WERI-Rb-1 (cell line): Measurements from ENCODE around the gene TEX28.

Experiments used
- DNase-seq: peaks from one replicate; pipeline ENCODE4 v3.0.0-alpha.2; 2020
- H3K27ac ChIP-seq: fragments of 250-450 bp; sonication (Bioruptor Pico); 2 replicates; pipeline ENCODE4 v1.5.1; 2020; ENCODE audit warnings: mild to moderate bottlenecking, moderate library complexity
- H3K27me3 ChIP-seq: fragments of 250-450 bp; sonication (Bioruptor Pico); 2 replicates; pipeline ENCODE4 v1.5.1; 2021; ENCODE audit warnings: mild to moderate bottlenecking, low read depth, moderate library complexity; ENCODE audit not compliant: insufficient read depth, severe bottlenecking
- H3K36me3 ChIP-seq: fragments of 250-450 bp; sonication (Bioruptor Pico); 2 replicates; pipeline ENCODE4 v1.5.1; 2020; ENCODE audit warnings: mild to moderate bottlenecking, moderate library complexity
- H3K4me3 ChIP-seq: 2 replicates; pipeline ENCODE4 v1.5.1; 2011; ENCODE audit warnings: low read depth, mild to moderate bottlenecking, control low read depth, low read length
- H3K9me3 ChIP-seq: fragments of 250-450 bp; sonication (Bioruptor Pico); 2 replicates; pipeline ENCODE4 v1.5.1; 2021; ENCODE audit warnings: mild to moderate bottlenecking, moderate library complexity; ENCODE audit not compliant: severe bottlenecking
- TF ChIP-seq, protein P1 (sequence below): IDR thresholded peaks from 2 replicates; pipeline ENCODE4 v1.5.1; 2011; ENCODE audit warnings: low read depth, mild to moderate bottlenecking, control low read depth, inconsistent platforms, low read length

TEX28 gene

DNA sequence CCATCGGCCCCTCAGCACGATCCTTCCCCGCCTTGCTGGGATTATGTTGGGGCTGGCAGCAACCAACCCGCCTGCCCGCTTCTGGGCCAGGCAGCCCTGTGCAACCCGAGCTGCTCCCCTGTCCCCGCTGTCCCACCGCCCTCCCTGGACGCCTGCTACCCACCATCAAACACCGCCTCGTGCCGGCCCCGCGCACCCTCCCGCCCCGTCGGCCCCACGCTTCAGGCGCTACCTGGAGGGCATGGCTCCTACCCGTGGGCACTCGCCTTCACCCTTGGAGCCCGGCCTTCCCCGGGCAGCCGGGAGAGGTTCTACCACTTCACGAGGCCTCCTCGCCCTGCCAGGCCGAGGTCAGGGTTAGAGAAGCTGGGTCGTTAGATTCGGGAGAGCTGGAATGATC, 37.6 kb upstream of the TEX28 start:
- peaks cover 9% of the 10 kb centered on the region for H3K27me3 ChIP-seq
- H3K9me3 ChIP-seq: no peaks in the 10 kb centered on the region
- DNase-seq: no peak
- H3K4me3 ChIP-seq: no peak overlapping the region
- no peak overlapping the region for H3K27ac ChIP-seq
- TF ChIP-seq, protein P1, sequence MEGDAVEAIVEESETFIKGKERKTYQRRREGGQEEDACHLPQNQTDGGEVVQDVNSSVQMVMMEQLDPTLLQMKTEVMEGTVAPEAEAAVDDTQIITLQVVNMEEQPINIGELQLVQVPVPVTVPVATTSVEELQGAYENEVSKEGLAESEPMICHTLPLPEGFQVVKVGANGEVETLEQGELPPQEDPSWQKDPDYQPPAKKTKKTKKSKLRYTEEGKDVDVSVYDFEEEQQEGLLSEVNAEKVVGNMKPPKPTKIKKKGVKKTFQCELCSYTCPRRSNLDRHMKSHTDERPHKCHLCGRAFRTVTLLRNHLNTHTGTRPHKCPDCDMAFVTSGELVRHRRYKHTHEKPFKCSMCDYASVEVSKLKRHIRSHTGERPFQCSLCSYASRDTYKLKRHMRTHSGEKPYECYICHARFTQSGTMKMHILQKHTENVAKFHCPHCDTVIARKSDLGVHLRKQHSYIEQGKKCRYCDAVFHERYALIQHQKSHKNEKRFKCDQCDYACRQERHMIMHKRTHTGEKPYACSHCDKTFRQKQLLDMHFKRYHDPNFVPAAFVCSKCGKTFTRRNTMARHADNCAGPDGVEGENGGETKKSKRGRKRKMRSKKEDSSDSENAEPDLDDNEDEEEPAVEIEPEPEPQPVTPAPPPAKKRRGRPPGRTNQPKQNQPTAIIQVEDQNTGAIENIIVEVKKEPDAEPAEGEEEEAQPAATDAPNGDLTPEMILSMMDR: no peak
- H3K36me3 ChIP-seq: no peaks in the 10 kb centered on the region

- Histone ChIP-seq H3K36me3 (no peaks in the 10 kb centered on the region), H3K4me3 (no peak overlapping the region), H3K9me3 (no peaks in the 10 kb centered on the region), H3K27me3 (peaks cover 22% of the 10 kb centered on the region), H3K27ac (no peak overlapping the region)
- no peak for DNase-seq
- TF ChIP-seq, protein P1: no peak
Observed at GRCh38 chrX:154329294-154329693, 34.4 kb upstream of the TEX28 start.

- no peaks in the 10 kb centered on the region for H3K36me3 ChIP-seq
- H3K27me3 ChIP-seq: peaks cover 22% of the 10 kb centered on the region
- no peak overlapping the region for H3K27ac ChIP-seq
- H3K4me3 ChIP-seq: no peak overlapping the region
- no peak for DNase-seq
- TF ChIP-seq, protein P1: no peak
- no peaks in the 10 kb centered on the region for H3K9me3 ChIP-seq
Observed at GRCh38 chrX:154328646-154329045, 33.7 kb upstream of the TEX28 start.

- Histone ChIP-seq H3K36me3 (no peaks in the 10 kb centered on the region), H3K9me3 (no peaks in the 10 kb centered on the region), H3K27ac (no peak overlapping the region), H3K27me3 (peaks cover 20% of the 10 kb centered on the region), H3K4me3 (no peak overlapping the region)
- TF ChIP-seq, protein P1: no peak
- DNase-seq: no peak
Observed at GRCh38 chrX:154327038-154327820, 32.3 kb upstream of the TEX28 start.

DNA sequence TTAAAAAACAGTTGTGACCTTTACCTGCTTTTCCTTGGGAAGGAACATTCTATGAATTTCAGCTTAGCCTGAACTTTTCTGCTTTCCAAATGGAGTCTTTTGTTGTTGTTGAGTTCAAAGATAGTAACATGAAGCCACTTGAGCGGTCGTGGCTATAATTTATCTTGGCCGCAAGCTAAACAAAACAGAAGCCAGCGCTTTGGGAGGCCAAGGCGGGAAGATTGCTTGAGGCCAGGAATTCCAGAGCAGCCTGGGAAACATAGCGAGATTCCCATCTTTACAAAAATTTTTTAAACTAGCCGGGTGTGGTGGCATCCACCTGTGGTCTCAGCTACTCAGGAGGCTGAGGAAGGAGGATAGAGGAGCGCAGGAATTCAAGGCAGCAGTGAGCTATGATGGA, 30.6 kb upstream of the TEX28 start:
- Histone ChIP-seq H3K27me3 (peaks cover 19% of the 10 kb centered on the region), H3K9me3 (no peaks in the 10 kb centered on the region), H3K36me3 (no peaks in the 10 kb centered on the region), H3K27ac (no peak overlapping the region), H3K4me3 (no peak overlapping the region)
- no peak for DNase-seq
- TF ChIP-seq, protein P1: no peak

DNA sequence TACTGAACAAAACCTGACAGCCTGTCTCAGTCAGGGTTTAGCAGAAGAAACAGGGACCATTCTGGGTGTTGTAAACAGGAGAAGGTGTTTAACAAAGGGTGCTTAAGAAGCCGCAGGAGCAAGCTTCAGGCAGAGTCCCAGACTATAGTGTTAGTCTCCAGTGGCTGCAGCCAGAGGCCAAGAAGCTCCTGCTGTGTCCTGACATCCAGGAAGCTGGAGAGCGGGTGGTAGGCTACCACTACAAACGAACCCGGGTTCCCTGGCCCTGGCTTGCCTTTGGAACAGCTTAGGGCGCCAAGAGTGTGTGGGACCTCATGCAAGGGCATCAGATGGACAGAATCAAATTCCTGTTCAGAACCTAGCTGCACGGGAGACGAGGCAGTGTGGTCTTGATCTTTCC, 28.6 kb upstream of the TEX28 start:
- TF ChIP-seq, protein P1: no peak
- no peak overlapping the region for H3K27ac ChIP-seq
- no peaks in the 10 kb centered on the region for H3K36me3 ChIP-seq
- DNase-seq: no peak
- H3K27me3 ChIP-seq: peaks cover 19% of the 10 kb centered on the region
- H3K4me3 ChIP-seq: no peak overlapping the region
- no peaks in the 10 kb centered on the region for H3K9me3 ChIP-seq
